GM18909 (cell line): ENCODE data around the gene HES1.
"Not testable (repeated sequence)": the region's sequence is repeated elsewhere in the genome, so short reads cannot be mapped to it uniquely, and the experiment has no call there.

Experiments
- ATAC-seq: cut with Tn5 transposase; IDR thresholded peaks from one replicate; pipeline ENCODE4 v1.9.1; 2021; ENCODE audit warnings: mild to moderate bottlenecking; ENCODE audit not compliant: unreplicated experiment, poor library complexity

The HES1 gene

GRCh38 chr3:194139814-194140391 is 4.0 kb downstream of the HES1 start:
- no peak for ATAC-seq

GRCh38 chr3:194140520-194141414 is 4.8 kb downstream of the HES1 start:
- ATAC-seq = no peak

- ATAC-seq = peak; percentile 51
Measured at GRCh38 chr3:194141415-194142155, 5.6 kb downstream of the HES1 start.

GRCh38 chr3:194142156-194142910 is 6.4 kb downstream of the HES1 start:
- ATAC-seq = no peak

GRCh38 chr3:194145702-194146101 is 9.8 kb downstream of the HES1 start:
- no peak for ATAC-seq

GRCh38 chr3:194147679-194148078 is 11.7 kb downstream of the HES1 start:
- ATAC-seq = no peak

GRCh38 chr3:194148383-194148782 is 12.4 kb downstream of the HES1 start:
- no peak for ATAC-seq

GRCh38 chr3:194150252-194150934 is 14.4 kb downstream of the HES1 start:
- no peak for ATAC-seq

- not testable (repeated sequence) for ATAC-seq
Measured at GRCh38 chr3:194150935-194151302, 15.0 kb downstream of the HES1 start.

- ATAC-seq = no peak
Measured at GRCh38 chr3:194154346-194154745, 18.4 kb downstream of the HES1 start.

GRCh38 chr3:194156095-194156494 is 20.1 kb downstream of the HES1 start:
- ATAC-seq = no peak

GRCh38 chr3:194158942-194159439 is 23.0 kb downstream of the HES1 start:
- ATAC-seq = no peak

- no peak for ATAC-seq
Measured at GRCh38 chr3:194160158-194160557, 24.2 kb downstream of the HES1 start.

GRCh38 chr3:194161131-194162045 is 25.4 kb downstream of the HES1 start:
- no peak for ATAC-seq

- no peak for ATAC-seq
Measured at GRCh38 chr3:194162070-194162678, 26.2 kb downstream of the HES1 start.

GRCh38 chr3:194162817-194163584 is 27.1 kb downstream of the HES1 start:
- ATAC-seq = no peak

- no peak for ATAC-seq
Measured at GRCh38 chr3:194163697-194164096, 27.7 kb downstream of the HES1 start.

- ATAC-seq = no peak
Measured at GRCh38 chr3:194164861-194165260, 28.9 kb downstream of the HES1 start.
